HCT116 (cell line): ENCODE data around the gene SKAP1. TPM values are rescaled to one million over a fixed set of nuclear protein-coding genes. Genes with fewer than 3 reads are reported as not detected.

ENCODE experiments used
- ATAC-seq: fragments of 200-7000 bp; cut with Tn5 transposase; 2 replicates; pipeline ENCODE4 v1.9.1; 2020; ENCODE audit warnings: mild to moderate bottlenecking, moderate library complexity
- BruUV-seq: library from RNA; stranded (reverse); fragments of 400-500 nt; replicated peaks from 2 replicates; lab custom pipeline; 2021; lab: Mats Ljungman, UMichigan
- CTCF ChIA-PET: fragments of 300-600 bp; sonication (Branson Sonifier 250); formaldehyde crosslinking; loops from one replicate; lab custom pipeline; 2021; ENCODE audit warnings: antibody characterized with exemption; lab: Charles Lee
- POLR2A ChIA-PET: fragments of 300-600, 350-600 bp; sonication (Branson Sonifier 250); formaldehyde crosslinking; loops from one replicate; lab custom pipeline; 2021; ENCODE audit warnings: antibody characterized with exemption; lab: Charles Lee
- RAD21 ChIA-PET, 2 experiments: fragments of 300-600 bp; sonication (Branson Sonifier 250); formaldehyde crosslinking; loops; one replicate each; lab custom pipeline; 2023; ENCODE audit warnings: low total read pairs in 2 of 2; ENCODE audit not compliant: uncharacterized antibody in 2 of 2, unreplicated experiment in 2 of 2, low non-redundant PET in 1 of 2; lab: Charles Lee
- DNase-seq: peaks from one replicate; pipeline ENCODE4 v3.0.0-alpha.2; 2010; ENCODE audit warnings: low read depth, low spot score
- H2AFZ ChIP-seq: fragments of 200-600 bp; shearing (Covaris generic), sonication (generic); 2 replicates; pipeline ENCODE4 v1.6.1; 2017; ENCODE audit warnings: low read depth, mixed run types, mixed read lengths, antibody characterized with exemption, low read length; ENCODE audit not compliant: poor library complexity, severe bottlenecking
- H3K27ac ChIP-seq: 2 replicates; pipeline ENCODE4 v1.5.1; 2012; ENCODE audit warnings: low read depth, low read length
- H3K27me3 ChIP-seq: fragments of 200-600 bp; sonication (generic); 2 replicates; pipeline ENCODE4 v1.6.1; 2016; ENCODE audit warnings: mixed run types, low read length, mixed read lengths; ENCODE audit not compliant: insufficient read depth
- H3K36me3 ChIP-seq, 2 experiments: fragments of 200-500 bp in 1 of 2; fragments of 200-600 bp in 1 of 2; sonication (Bioruptor generic) in 1 of 2; sonication (generic) in 1 of 2; 2 replicates each; pipeline versions ENCODE4 v1.5.1 to v1.6.1; 2014 to 2016; ENCODE audit warnings: low read length in 2 of 2, inconsistent platforms in 1 of 2, mixed read lengths in 1 of 2, mixed run types in 1 of 2; ENCODE audit not compliant: insufficient read depth in 2 of 2, control insufficient read depth in 1 of 2
- H3K4me1 ChIP-seq, 2 experiments: fragments of 200-600 bp in 1 of 2; sonication (generic) in 1 of 2; 2 replicates each; pipeline versions ENCODE4 v1.5.1 to v1.6.1; 2012 to 2017; ENCODE audit warnings: low read length in 2 of 2, inconsistent platforms in 1 of 2, mild to moderate bottlenecking in 1 of 2, mixed read lengths in 1 of 2, mixed run types in 1 of 2, moderate library complexity in 1 of 2; ENCODE audit not compliant: insufficient read depth in 2 of 2, control insufficient read depth in 1 of 2
- H3K4me2 ChIP-seq: fragments of 200-600 bp; sonication (generic); 2 replicates; pipeline ENCODE4 v1.6.1; 2017; ENCODE audit warnings: mixed run types, low read length, mixed read lengths
- H3K4me3 ChIP-seq, 2 experiments: fragments of 200-600 bp in 1 of 2; sonication (generic) in 1 of 2; replicated peaks in 1 of 2; 2 replicates each; pipeline ENCODE4 v1.5.1; 2011 to 2016; ENCODE audit warnings: low read length in 2 of 2, control low read depth in 1 of 2, low read depth in 1 of 2, mild to moderate bottlenecking in 1 of 2, mixed read lengths in 1 of 2, mixed run types in 1 of 2
- H3K79me2 ChIP-seq: fragments of 200-600 bp; sonication (generic); 2 replicates; pipeline ENCODE4 v1.6.1; 2017; ENCODE audit warnings: mild to moderate bottlenecking, mixed run types, low read length, moderate library complexity, mixed read lengths; ENCODE audit not compliant: insufficient read depth
- H3K9ac ChIP-seq: fragments of 200-600 bp; sonication (generic); 2 replicates; pipeline ENCODE4 v1.6.1; 2016; ENCODE audit warnings: low read length, mixed read lengths
- H3K9me2 ChIP-seq: fragments of 200-600 bp; sonication (generic), shearing (Covaris generic); 2 replicates; pipeline ENCODE4 v1.6.1; 2017; ENCODE audit warnings: mixed run types, mild to moderate bottlenecking, moderate library complexity; ENCODE audit not compliant: insufficient read depth
- H3K9me3 ChIP-seq, 2 experiments: fragments of 200-500 bp in 1 of 2; fragments of 200-600 bp in 1 of 2; sonication (Bioruptor generic) in 1 of 2; sonication (generic) in 1 of 2; 2 replicates each; pipeline ENCODE4 v1.6.1; 2014 to 2017; ENCODE audit warnings: low read length in 2 of 2, mixed read lengths in 2 of 2, inconsistent platforms in 1 of 2, low read depth in 1 of 2, mild to moderate bottlenecking in 1 of 2, mixed run types in 1 of 2, moderate library complexity in 1 of 2; ENCODE audit not compliant: control insufficient read depth in 1 of 2, insufficient read depth in 1 of 2
- H4K20me1 ChIP-seq: fragments of 200-600 bp; sonication (generic), shearing (Covaris generic); 2 replicates; pipeline ENCODE4 v1.6.1; 2017; ENCODE audit warnings: mixed run types, mild to moderate bottlenecking, moderate library complexity; ENCODE audit not compliant: insufficient read depth
- CEBPB ChIP-seq: IDR thresholded peaks from 2 replicates; pipeline ENCODE4 v1.6.1; 2012; ENCODE audit warnings: low read depth
- EGR1 ChIP-seq: IDR thresholded peaks from 2 replicates; pipeline ENCODE4 v1.6.1; 2012; ENCODE audit warnings: low read depth
- ELF1 ChIP-seq: IDR thresholded peaks from 2 replicates; pipeline ENCODE4 v1.6.1; 2012; ENCODE audit warnings: low read depth, borderline replicate concordance
- EZH2 ChIP-seq: fragments of 200-600 bp; sonication (generic); IDR thresholded peaks from 2 replicates; pipeline ENCODE4 v1.6.1; 2017; ENCODE audit warnings: antibody characterized with exemption, mixed run types
- FOSL1 ChIP-seq: IDR thresholded peaks from 2 replicates; pipeline ENCODE4 v1.6.1; 2012; ENCODE audit warnings: low read depth
- JUND ChIP-seq: IDR thresholded peaks from 2 replicates; pipeline ENCODE4 v1.6.1; 2012
- RAD21 ChIP-seq: IDR thresholded peaks from 2 replicates; pipeline ENCODE4 v1.6.1; 2012; ENCODE audit warnings: low read depth, mild to moderate bottlenecking
- SRF ChIP-seq: IDR thresholded peaks from 2 replicates; pipeline ENCODE4 v1.6.1; 2012; ENCODE audit warnings: low read depth
- YY1 ChIP-seq: IDR thresholded peaks from 2 replicates; pipeline ENCODE4 v1.6.1; 2011; ENCODE audit warnings: low read length, low read depth, moderate library complexity, mild to moderate bottlenecking; ENCODE audit not compliant: insufficient replicate concordance; ENCODE audit errors: extremely low read depth
- ZBTB33 ChIP-seq: IDR thresholded peaks from 2 replicates; pipeline ENCODE4 v1.6.1; 2011; ENCODE audit warnings: mild to moderate bottlenecking, low read length, moderate library complexity; ENCODE audit not compliant: insufficient replicate concordance; ENCODE audit errors: extremely low read depth
- ZFX ChIP-seq: fragments of 450-650 bp; IDR thresholded peaks from 2 replicates; pipeline ENCODE4 v1.6.1; 2017
- ZNF274 ChIP-seq: fragments of 200-500 bp; sonication (Bioruptor generic); IDR thresholded peaks from 2 replicates; pipeline ENCODE4 v1.6.1; 2014; ENCODE audit warnings: mild to moderate bottlenecking, low read depth, low read length, inconsistent platforms
- intact Hi-C: fragments of 100-400 bp; cut with micrococcal nuclease; formaldehyde crosslinking; loops from 2 replicates; pipeline ENCODE4 v1.10.0; 2022
- total RNA-seq: library from RNA; stranded (reverse); gene quantifications from one replicate; pipeline ENCODE4 v1.2.1, GENCODE V29; 2021; ENCODE audit not compliant: unreplicated experiment
- TF ChIP-seq, protein P1 (sequence below), 3 experiments: fragments of 200-600 bp in 1 of 3; sonication (generic) in 1 of 3; IDR thresholded peaks in 2 of 3; conservative IDR thresholded peaks in 1 of 3; 2 replicates each; pipeline ENCODE4 v1.5.1; 2012 to 2017; ENCODE audit warnings: low read depth in 2 of 3, low read length in 2 of 3, antibody characterized with exemption in 1 of 3, borderline replicate concordance in 1 of 3, control low read depth in 1 of 3, mild to moderate bottlenecking in 1 of 3, mixed read lengths in 1 of 3, mixed run types in 1 of 3, moderate library complexity in 1 of 3; ENCODE audit not compliant: insufficient read depth in 1 of 3

The SKAP1 gene
- total RNA-seq, 1 experiment from 2014 or later, result 12.4 TPM

DNA sequence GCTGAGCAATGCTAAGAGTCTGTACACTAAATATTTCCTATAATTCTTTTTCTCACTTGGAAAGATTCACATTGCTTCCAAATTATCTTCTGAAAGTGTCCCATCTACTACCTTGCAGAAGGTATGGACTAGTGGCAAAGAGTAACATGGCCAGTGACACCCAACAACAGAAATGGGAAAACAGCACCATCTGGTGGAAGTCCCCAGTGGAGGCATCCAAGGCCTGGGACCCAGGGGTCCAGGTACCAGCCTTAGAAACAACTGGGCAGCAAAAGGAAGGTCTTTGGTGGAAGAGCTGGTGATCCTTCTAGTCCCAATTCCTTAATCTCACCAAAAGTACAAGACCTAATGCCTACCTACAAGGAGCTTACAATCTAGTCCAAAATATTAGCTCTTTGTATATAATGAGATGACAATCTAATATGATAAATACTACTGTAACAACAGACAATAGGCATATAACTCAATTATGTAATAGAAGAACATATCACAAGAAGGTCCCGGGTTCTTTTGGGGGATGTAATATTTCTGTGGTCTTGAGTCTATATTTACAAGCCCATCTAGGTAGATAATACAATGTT is 55.3 kb downstream of the SKAP1 start (continued):
- no peak for TF ChIP-seq FOSL1
- TF ChIP-seq CEBPB, result no peak
- no peak for TF ChIP-seq ZFX
- TF ChIP-seq, protein P1, sequence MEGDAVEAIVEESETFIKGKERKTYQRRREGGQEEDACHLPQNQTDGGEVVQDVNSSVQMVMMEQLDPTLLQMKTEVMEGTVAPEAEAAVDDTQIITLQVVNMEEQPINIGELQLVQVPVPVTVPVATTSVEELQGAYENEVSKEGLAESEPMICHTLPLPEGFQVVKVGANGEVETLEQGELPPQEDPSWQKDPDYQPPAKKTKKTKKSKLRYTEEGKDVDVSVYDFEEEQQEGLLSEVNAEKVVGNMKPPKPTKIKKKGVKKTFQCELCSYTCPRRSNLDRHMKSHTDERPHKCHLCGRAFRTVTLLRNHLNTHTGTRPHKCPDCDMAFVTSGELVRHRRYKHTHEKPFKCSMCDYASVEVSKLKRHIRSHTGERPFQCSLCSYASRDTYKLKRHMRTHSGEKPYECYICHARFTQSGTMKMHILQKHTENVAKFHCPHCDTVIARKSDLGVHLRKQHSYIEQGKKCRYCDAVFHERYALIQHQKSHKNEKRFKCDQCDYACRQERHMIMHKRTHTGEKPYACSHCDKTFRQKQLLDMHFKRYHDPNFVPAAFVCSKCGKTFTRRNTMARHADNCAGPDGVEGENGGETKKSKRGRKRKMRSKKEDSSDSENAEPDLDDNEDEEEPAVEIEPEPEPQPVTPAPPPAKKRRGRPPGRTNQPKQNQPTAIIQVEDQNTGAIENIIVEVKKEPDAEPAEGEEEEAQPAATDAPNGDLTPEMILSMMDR (IDR thresholded peaks at IDR 0.05 in 2 of 3, conservative IDR thresholded peaks at IDR 0.05 in 1 of 3; ENCODE audit: borderline replicate concordance in 1 of 3, insufficient read depth in 1 of 3, low read depth in 2 of 3, low read length in 2 of 3), result peak; percentile 92 to 97 (median 94)
- no peak for TF ChIP-seq JUND

GRCh38 chr17:48373883-48374282 is 56.1 kb downstream of the SKAP1 start:
- H3K4me2 ChIP-seq, result no peak overlapping the region
- H3K36me3 ChIP-seq, result no peaks in the 10 kb centered on the region
- H3K9me3 ChIP-seq, result no peaks in the 10 kb centered on the region
- H3K9ac ChIP-seq, result no peak overlapping the region
- no TSS peak for BruUV-seq
- POLR2A ChIA-PET, result no interaction called here
- no peaks in the 10 kb centered on the region for H4K20me1 ChIP-seq
- H3K4me3 ChIP-seq, result no peak overlapping the region
- no peaks in the 10 kb centered on the region for H3K4me1 ChIP-seq
- no peak overlapping the region for H3K27ac ChIP-seq
- RAD21 ChIA-PET, result interaction anchor here in 1 of 2 experiments (0.7 kb wide), 1 partner anchor 28 kb away, joined by 3 read pairs; no protein-coding TSS in a partner anchor
- no peaks in the 10 kb centered on the region for H3K79me2 ChIP-seq
- ATAC-seq, result no peak
- CTCF ChIA-PET, result interaction anchor here (1.0 to 4.0 kb wide), 7 partner anchors 11 to 158 kb away, joined by 3 to 28 read pairs (median 5); no protein-coding TSS in a partner anchor
- intact Hi-C loops, result loop anchor here (1.0 to 5.0 kb wide), 4 partner anchors 67 to 349 kb away; no protein-coding TSS in a partner anchor
- no peak for TF ChIP-seq RAD21
- no peak for TF ChIP-seq ZBTB33
- TF ChIP-seq EGR1, result no peak
- no peak for TF ChIP-seq ZFX
- TF ChIP-seq EZH2, result no peak
- TF ChIP-seq FOSL1, result no peak
- TF ChIP-seq ELF1, result no peak
- no peak for TF ChIP-seq ZNF274
- TF ChIP-seq, protein P1 (IDR thresholded peaks at IDR 0.05 in 2 of 3, conservative IDR thresholded peaks at IDR 0.05 in 1 of 3; ENCODE audit: borderline replicate concordance in 1 of 3, insufficient read depth in 1 of 3, low read depth in 2 of 3, low read length in 2 of 3), result no peak
- TF ChIP-seq YY1, result no peak
- TF ChIP-seq SRF, result no peak
- no peaks in the 10 kb centered on the region for H3K27me3 ChIP-seq
- H3K9me2 ChIP-seq, result no peaks in the 10 kb centered on the region
- no peak for DNase-seq
- H2AFZ ChIP-seq, result no peak overlapping the region
